Dendritic cell treated with granulocyte-macrophage colony-stimulating factor and Interleukin-4, amounts not matched to agents 40 ng/mL and 50 ng/mL, for 4 days (primary cell): ENCODE data around the gene HS3ST3B1.

Source experiments
- H3K27ac Mint-ChIP-seq: one replicate; pipeline ENCODE4 v1.8.0; 2022; ENCODE audit warnings: mild to moderate bottlenecking, mixed read lengths
- H3K27me3 Mint-ChIP-seq: one replicate; pipeline ENCODE4 v1.8.0; 2022; ENCODE audit warnings: mild to moderate bottlenecking, mixed read lengths
- H3K36me3 Mint-ChIP-seq: one replicate; pipeline ENCODE4 v1.8.0; 2022; ENCODE audit warnings: low read depth, mixed read lengths
- H3K4me1 Mint-ChIP-seq: one replicate; pipeline ENCODE4 v1.8.0; 2022; ENCODE audit warnings: low read depth, mixed read lengths
- H3K4me3 Mint-ChIP-seq: one replicate; pipeline ENCODE4 v1.8.0; 2022; ENCODE audit warnings: mild to moderate bottlenecking, moderate library complexity, mixed read lengths
- H3K9me3 Mint-ChIP-seq: one replicate; pipeline ENCODE4 v1.8.0; 2022; ENCODE audit warnings: mixed read lengths
- intact Hi-C: fragments of 100-400 bp; cut with micrococcal nuclease; formaldehyde crosslinking; loops from one replicate; pipeline ENCODE4 v1.15.0; 2022

The HS3ST3B1 gene

GRCh38 chr17:14361945-14362508 is 61.1 kb downstream of the HS3ST3B1 start:
- intact Hi-C loops, result no loop called here
- H3K4me1 Mint-ChIP-seq, result peaks cover 29% of the 10 kb centered on the region
- H3K4me3 Mint-ChIP-seq, result no peak overlapping the region
- H3K27me3 Mint-ChIP-seq, result no peaks in the 10 kb centered on the region
- H3K36me3 Mint-ChIP-seq, result no peaks in the 10 kb centered on the region
- H3K9me3 Mint-ChIP-seq, result peaks cover 6% of the 10 kb centered on the region
- H3K27ac Mint-ChIP-seq, result no peak overlapping the region

GRCh38 chr17:14366199-14366598 is 65.3 kb downstream of the HS3ST3B1 start:
- Mint-ChIP-seq H3K36me3 (no peaks in the 10 kb centered on the region), H3K27ac (no peak overlapping the region), H3K9me3 (peaks cover 9% of the 10 kb centered on the region), H3K4me3 (no peak overlapping the region), H3K27me3 (no peaks in the 10 kb centered on the region), H3K4me1 (peaks cover 5% of the 10 kb centered on the region)
- intact Hi-C loops, result no loop called here

- H3K27me3 Mint-ChIP-seq, result no peaks in the 10 kb centered on the region
- H3K9me3 Mint-ChIP-seq, result no peaks in the 10 kb centered on the region
These were observed 71.6 kb downstream of the HS3ST3B1 start for GRCh38 chr17:14372461-14372860.

GRCh38 chr17:14372905-14373613 is 72.2 kb downstream of the HS3ST3B1 start:
- intact Hi-C loops, result no loop called here
- Mint-ChIP-seq H3K4me1 (peaks cover 30% of the 10 kb centered on the region), H3K27me3 (no peaks in the 10 kb centered on the region), H3K27ac (no peak overlapping the region), H3K36me3 (no peaks in the 10 kb centered on the region), H3K4me3 (no peak overlapping the region), H3K9me3 (no peaks in the 10 kb centered on the region)

More at GRCh38 chr17:14372461-14372860, 71.6 kb downstream of the HS3ST3B1 start:
- Mint-ChIP-seq H3K4me3 (no peak overlapping the region), H3K36me3 (no peaks in the 10 kb centered on the region), H3K27ac (no peak overlapping the region), H3K4me1 (peaks cover 30% of the 10 kb centered on the region)
- intact Hi-C loops, result no loop called here

- H3K4me1 Mint-ChIP-seq, result peaks cover 30% of the 10 kb centered on the region
- H3K27ac Mint-ChIP-seq, result no peak overlapping the region
- no peak overlapping the region for H3K4me3 Mint-ChIP-seq
- H3K27me3 Mint-ChIP-seq, result no peaks in the 10 kb centered on the region
- intact Hi-C loops, result no loop called here
- H3K36me3 Mint-ChIP-seq, result no peaks in the 10 kb centered on the region
- H3K9me3 Mint-ChIP-seq, result no peaks in the 10 kb centered on the region
These were observed 72.9 kb downstream of the HS3ST3B1 start for GRCh38 chr17:14373614-14374259.

GRCh38 chr17:14374268-14374667 is 73.4 kb downstream of the HS3ST3B1 start:
- Mint-ChIP-seq H3K4me1 (peaks cover 30% of the 10 kb centered on the region), H3K27me3 (no peaks in the 10 kb centered on the region), H3K4me3 (no peak overlapping the region), H3K9me3 (no peaks in the 10 kb centered on the region), H3K36me3 (no peaks in the 10 kb centered on the region), H3K27ac (no peak overlapping the region)
- intact Hi-C loops, result no loop called here

- no peaks in the 10 kb centered on the region for H3K36me3 Mint-ChIP-seq
- no peak overlapping the region for H3K4me3 Mint-ChIP-seq
- H3K4me1 Mint-ChIP-seq, result peaks cover 30% of the 10 kb centered on the region
- no peaks in the 10 kb centered on the region for H3K9me3 Mint-ChIP-seq
- no peak overlapping the region for H3K27ac Mint-ChIP-seq
- intact Hi-C loops, result no loop called here
- no peaks in the 10 kb centered on the region for H3K27me3 Mint-ChIP-seq
These were observed 75.8 kb downstream of the HS3ST3B1 start for GRCh38 chr17:14376666-14377065.

GRCh38 chr17:14381606-14382005 is 80.7 kb downstream of the HS3ST3B1 start:
- Mint-ChIP-seq H3K27me3 (no peaks in the 10 kb centered on the region), H3K27ac (no peak overlapping the region), H3K36me3 (no peaks in the 10 kb centered on the region), H3K9me3 (no peaks in the 10 kb centered on the region), H3K4me1 (no peaks in the 10 kb centered on the region), H3K4me3 (no peak overlapping the region)
- intact Hi-C loops, result no loop called here

- Mint-ChIP-seq H3K27me3 (no peaks in the 10 kb centered on the region), H3K4me3 (no peak overlapping the region), H3K9me3 (peaks cover 12% of the 10 kb centered on the region), H3K4me1 (no peaks in the 10 kb centered on the region), H3K36me3 (no peaks in the 10 kb centered on the region), H3K27ac (no peak overlapping the region)
- intact Hi-C loops, result no loop called here
These were observed 86.2 kb downstream of the HS3ST3B1 start for GRCh38 chr17:14387036-14387435.

- Mint-ChIP-seq H3K27ac (no peak overlapping the region), H3K9me3 (peaks cover 15% of the 10 kb centered on the region)
- intact Hi-C loops, result no loop called here
These were observed 88.8 kb downstream of the HS3ST3B1 start for GRCh38 chr17:14389681-14390080.

GRCh38 chr17:14393723-14394122 is 92.8 kb downstream of the HS3ST3B1 start:
- H3K27ac Mint-ChIP-seq, result no peak overlapping the region
- H3K27me3 Mint-ChIP-seq, result no peaks in the 10 kb centered on the region
- H3K4me3 Mint-ChIP-seq, result no peak overlapping the region
- no peaks in the 10 kb centered on the region for H3K4me1 Mint-ChIP-seq
- no peaks in the 10 kb centered on the region for H3K36me3 Mint-ChIP-seq
- H3K9me3 Mint-ChIP-seq, result peaks cover 15% of the 10 kb centered on the region
- intact Hi-C loops, result no loop called here

More at GRCh38 chr17:14389681-14390080, 88.8 kb downstream of the HS3ST3B1 start:
- Mint-ChIP-seq H3K36me3 (no peaks in the 10 kb centered on the region), H3K4me3 (no peak overlapping the region), H3K27me3 (no peaks in the 10 kb centered on the region), H3K4me1 (no peaks in the 10 kb centered on the region)

GRCh38 chr17:14395255-14395654 is 94.4 kb downstream of the HS3ST3B1 start:
- no peaks in the 10 kb centered on the region for H3K27me3 Mint-ChIP-seq
- H3K9me3 Mint-ChIP-seq, result peaks cover 15% of the 10 kb centered on the region
- H3K4me3 Mint-ChIP-seq, result no peak overlapping the region
- intact Hi-C loops, result no loop called here
- H3K4me1 Mint-ChIP-seq, result no peaks in the 10 kb centered on the region
- no peak overlapping the region for H3K27ac Mint-ChIP-seq
- H3K36me3 Mint-ChIP-seq, result no peaks in the 10 kb centered on the region

GRCh38 chr17:14396547-14396946 is 95.7 kb downstream of the HS3ST3B1 start:
- Mint-ChIP-seq H3K27me3 (no peaks in the 10 kb centered on the region), H3K36me3 (no peaks in the 10 kb centered on the region), H3K4me3 (no peak overlapping the region), H3K27ac (no peak overlapping the region), H3K4me1 (no peaks in the 10 kb centered on the region), H3K9me3 (peaks cover 8% of the 10 kb centered on the region)
- intact Hi-C loops, result no loop called here

GRCh38 chr17:14398766-14399165 is 97.9 kb downstream of the HS3ST3B1 start:
- Mint-ChIP-seq H3K36me3 (no peaks in the 10 kb centered on the region), H3K9me3 (no peaks in the 10 kb centered on the region), H3K27me3 (no peaks in the 10 kb centered on the region), H3K4me3 (no peak overlapping the region), H3K27ac (no peak overlapping the region), H3K4me1 (no peaks in the 10 kb centered on the region)
- intact Hi-C loops, result no loop called here
